ENCODE results near the gene SASH3.
"Not testable (repeated sequence)": the region's sequence is repeated elsewhere in the genome, so short reads cannot be mapped to it uniquely, and the experiment has no call there.

SASH3 gene

GRCh38 chrX:129741880-129742758 is 37.6 kb upstream of the SASH3 start:
- no peak for ATAC-seq
- no peak for TF ChIP-seq ISL1 (CRISPR knock-in tag; IDR thresholded peaks at IDR 0.05)
- no peak for TF ChIP-seq ZFP3 (CRISPR knock-in tag; IDR thresholded peaks at IDR 0.05)
- no peak for TF ChIP-seq TCF4 (CRISPR knock-in tag; IDR thresholded peaks at IDR 0.05; ENCODE audit: borderline replicate concordance)
- TF ChIP-seq ZFP30 (CRISPR knock-in tag; IDR thresholded peaks at IDR 0.05) = no peak
- TF ChIP-seq ZNF8 (CRISPR knock-in tag; IDR thresholded peaks at IDR 0.05) = no peak
- no peak for TF ChIP-seq ZC3H10 (CRISPR knock-in tag; IDR thresholded peaks at IDR 0.05)
- no peak for TF ChIP-seq GLIS3 (CRISPR knock-in tag; IDR thresholded peaks at IDR 0.05)
- no peak for TF ChIP-seq BACH2 (CRISPR knock-in tag; IDR thresholded peaks at IDR 0.05; ENCODE audit: borderline replicate concordance)
- TF ChIP-seq PATZ1 (CRISPR knock-in tag; IDR thresholded peaks at IDR 0.05; ENCODE audit: borderline replicate concordance) = no peak
- no peak for TF ChIP-seq CREB5 (CRISPR knock-in tag; IDR thresholded peaks at IDR 0.05; ENCODE audit: low read depth)
- TF ChIP-seq CSDC2 (CRISPR knock-in tag; IDR thresholded peaks at IDR 0.05) = no peak

- not testable (repeated sequence) for ATAC-seq
Observed at GRCh38 chrX:129742759-129743152, 37.0 kb upstream of the SASH3 start.

- no peak for ATAC-seq
- TF ChIP-seq ZFP3 (CRISPR knock-in tag; IDR thresholded peaks at IDR 0.05) (no peak), CSDC2 (CRISPR knock-in tag; IDR thresholded peaks at IDR 0.05) (no peak), PATZ1 (CRISPR knock-in tag; IDR thresholded peaks at IDR 0.05; ENCODE audit: borderline replicate concordance) (no peak), ESRRG (CRISPR knock-in tag; IDR thresholded peaks at IDR 0.05) (no peak), CSRNP3 (CRISPR knock-in tag; IDR thresholded peaks at IDR 0.05) (no peak), TCF4 (CRISPR knock-in tag; IDR thresholded peaks at IDR 0.05; ENCODE audit: borderline replicate concordance) (no peak), GLIS3 (CRISPR knock-in tag; IDR thresholded peaks at IDR 0.05) (no peak), POU6F1 (CRISPR knock-in tag; IDR thresholded peaks at IDR 0.05; ENCODE audit: borderline replicate concordance, low read depth) (no peak), ZNF8 (CRISPR knock-in tag; IDR thresholded peaks at IDR 0.05) (no peak), TSHZ2 (CRISPR knock-in tag; IDR thresholded peaks at IDR 0.05) (no peak), OSR1 (CRISPR knock-in tag; IDR thresholded peaks at IDR 0.05) (no peak), ARNTL (CRISPR knock-in tag; IDR thresholded peaks at IDR 0.05; ENCODE audit: borderline replicate concordance, low read depth) (no peak), ZC3H10 (CRISPR knock-in tag; IDR thresholded peaks at IDR 0.05) (no peak), BACH2 (CRISPR knock-in tag; IDR thresholded peaks at IDR 0.05; ENCODE audit: borderline replicate concordance) (no peak), ZNF565 (CRISPR knock-in tag; conservative IDR thresholded peaks at IDR 0.05; ENCODE audit: low read depth) (no peak), ZNF70 (CRISPR knock-in tag; IDR thresholded peaks at IDR 0.05) (no peak), ISL1 (CRISPR knock-in tag; IDR thresholded peaks at IDR 0.05) (no peak), PPARA (CRISPR knock-in tag; IDR thresholded peaks at IDR 0.05; ENCODE audit: borderline replicate concordance) (no peak), SNAI2 (CRISPR knock-in tag; IDR thresholded peaks at IDR 0.05) (no peak), ZFP30 (CRISPR knock-in tag; IDR thresholded peaks at IDR 0.05) (no peak)
Observed at GRCh38 chrX:129743821-129744220, 35.9 kb upstream of the SASH3 start.
